HUES48 (cell line): ENCODE measurements around the gene ANKRD18B.
"Not testable (repeated sequence)": the region's sequence is repeated elsewhere in the genome, so short reads cannot be mapped to it uniquely, and the experiment has no call there.

Source experiments
- H3K27ac ChIP-seq: one replicate; pipeline ENCODE4 v1.7.0; 2013; ENCODE audit warnings: low read depth, low read length, inconsistent platforms
- H3K27me3 ChIP-seq: 2 replicates; pipeline ENCODE4 v1.6.1; 2013; ENCODE audit warnings: mild to moderate bottlenecking, low read length; ENCODE audit not compliant: control insufficient read depth, insufficient read depth
- H3K36me3 ChIP-seq: 2 replicates; pipeline ENCODE4 v1.6.1; 2013; ENCODE audit warnings: low read length; ENCODE audit not compliant: control insufficient read depth, insufficient read depth
- H3K4me1 ChIP-seq: 2 replicates; pipeline ENCODE4 v1.6.1; 2013; ENCODE audit warnings: mild to moderate bottlenecking, low read length; ENCODE audit not compliant: control insufficient read depth, insufficient read depth
- H3K4me3 ChIP-seq: 2 replicates; pipeline ENCODE4 v1.5.1; 2013; ENCODE audit warnings: mild to moderate bottlenecking, low read depth, low read length
- H3K9ac ChIP-seq: 2 replicates; pipeline ENCODE4 v1.6.1; 2013; ENCODE audit warnings: mild to moderate bottlenecking, low read depth, low read length, moderate library complexity
- H3K9me3 ChIP-seq: 2 replicates; pipeline ENCODE4 v1.6.1; 2013; ENCODE audit warnings: low read length; ENCODE audit not compliant: control insufficient read depth, insufficient read depth

ANKRD18B gene

DNA sequence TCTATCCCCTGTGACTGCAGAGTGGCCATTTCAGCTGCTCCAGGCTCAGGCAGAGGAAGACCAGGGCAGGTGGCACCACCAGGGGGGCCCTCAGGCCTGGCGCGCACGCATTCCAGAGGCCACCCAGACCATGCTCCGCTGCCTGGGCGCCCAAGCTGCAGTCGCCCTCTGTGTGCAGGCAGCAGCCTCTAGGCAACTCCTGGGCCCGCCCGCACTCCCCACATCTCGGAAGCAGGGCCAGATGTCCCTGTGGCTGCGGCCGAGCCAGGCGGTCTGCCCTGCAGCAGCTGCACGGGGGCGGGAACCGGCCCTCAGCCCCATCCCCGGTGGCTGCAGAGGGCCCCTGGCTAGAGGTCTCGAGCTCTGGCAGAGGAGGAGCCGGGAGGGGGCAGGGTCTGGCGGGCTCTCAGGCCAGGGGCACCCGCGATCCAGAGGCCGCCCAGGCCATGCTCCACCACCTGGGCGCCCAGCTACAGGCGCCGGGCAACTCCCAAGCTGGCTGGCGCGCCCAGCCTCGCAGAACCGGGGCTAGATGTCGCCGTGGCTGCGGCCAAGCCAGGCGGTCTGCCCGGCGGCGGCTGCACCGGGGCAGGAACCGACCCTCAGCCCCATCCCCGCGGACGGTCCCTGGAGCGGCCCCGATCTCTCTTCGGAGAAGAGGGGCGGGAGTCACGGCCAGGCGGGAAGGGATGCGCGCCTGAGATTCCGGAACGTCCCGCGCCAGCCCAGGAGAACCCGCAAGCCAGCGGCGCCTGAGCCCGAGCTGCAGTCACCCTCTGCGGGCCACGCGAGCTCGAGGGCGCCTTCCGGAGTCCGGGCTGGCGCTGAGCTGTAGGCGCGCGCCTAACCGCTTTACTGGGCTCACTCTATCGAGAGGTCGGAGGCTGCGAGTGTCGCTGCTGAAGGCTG, at the start of gene ANKRD18B:
Gene ANKRD18B (plus strand): TSS at position 855 of the 909 bp plus-strand sequence. CDS start 239 bp downstream, outside the sequence.
- Histone ChIP-seq H3K4me3 (peak within 1 kb of the TSS; percentile 83), H3K27me3 (peaks cover 13% of the 10 kb centered on the region), H3K9ac (peak within 1 kb of the TSS; percentile 63), H3K27ac (peak within 1 kb of the TSS; percentile 42)
- H3K9me3 ChIP-seq, H3K36me3 ChIP-seq, H3K4me1 ChIP-seq: not testable (repeated sequence)

DNA sequence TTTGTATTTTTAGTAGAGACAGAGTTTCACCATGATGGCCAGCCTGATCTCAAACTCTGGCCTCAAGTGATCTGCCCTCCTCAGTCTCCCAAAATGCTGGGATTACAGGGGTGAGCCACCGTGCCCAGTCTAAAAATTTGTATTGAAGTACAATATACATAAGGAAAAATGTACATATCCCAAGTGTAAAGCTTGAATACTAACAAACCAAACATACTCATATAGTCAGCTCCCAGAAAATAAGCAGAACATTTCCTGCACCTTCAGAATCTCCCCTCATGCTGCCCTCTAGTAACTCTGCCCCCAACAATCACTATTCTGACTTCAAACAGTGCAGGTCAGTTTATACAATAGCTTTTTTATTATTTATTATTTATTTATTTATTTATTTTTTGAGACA, 48.7 kb upstream of the ANKRD18B start:
- Histone ChIP-seq H3K9me3 (no peaks in the 10 kb centered on the region), H3K36me3 (peaks cover 18% of the 10 kb centered on the region), H3K4me1 (0 out of 2 replicates have a peak, but pooled peaks cover 2% of the 10 kb centered on the region), H3K27me3 (no peaks in the 10 kb centered on the region), H3K27ac (no peak overlapping the region), H3K9ac (no peak overlapping the region), H3K4me3 (no peak overlapping the region)

- Histone ChIP-seq H3K4me3 (no peak overlapping the region), H3K9ac (no peak overlapping the region), H3K9me3 (no peaks in the 10 kb centered on the region), H3K27me3 (no peaks in the 10 kb centered on the region), H3K36me3 (peaks cover 9% of the 10 kb centered on the region), H3K4me1 (0 out of 2 replicates have a peak, but pooled peaks cover 2% of the 10 kb centered on the region), H3K27ac (no peak overlapping the region)
These were observed 47.5 kb upstream of the ANKRD18B start for GRCh38 chr9:33476503-33476902.

GRCh38 chr9:33480106-33480505, 43.9 kb upstream of the ANKRD18B start:
- no peaks in the 10 kb centered on the region for H3K4me1 ChIP-seq
- H3K36me3 ChIP-seq: no peaks in the 10 kb centered on the region
- H3K27ac ChIP-seq: no peak overlapping the region
- H3K4me3 ChIP-seq: no peak overlapping the region
- no peak overlapping the region for H3K9ac ChIP-seq
- no peaks in the 10 kb centered on the region for H3K27me3 ChIP-seq
- no peaks in the 10 kb centered on the region for H3K9me3 ChIP-seq

GRCh38 chr9:33480976-33481375, 43.1 kb upstream of the ANKRD18B start:
- no peaks in the 10 kb centered on the region for H3K36me3 ChIP-seq
- H3K4me1 ChIP-seq: no peaks in the 10 kb centered on the region
- H3K4me3 ChIP-seq: no peak overlapping the region
- no peak overlapping the region for H3K27ac ChIP-seq
- H3K27me3 ChIP-seq: no peaks in the 10 kb centered on the region
- H3K9me3 ChIP-seq: no peaks in the 10 kb centered on the region
- no peak overlapping the region for H3K9ac ChIP-seq

DNA sequence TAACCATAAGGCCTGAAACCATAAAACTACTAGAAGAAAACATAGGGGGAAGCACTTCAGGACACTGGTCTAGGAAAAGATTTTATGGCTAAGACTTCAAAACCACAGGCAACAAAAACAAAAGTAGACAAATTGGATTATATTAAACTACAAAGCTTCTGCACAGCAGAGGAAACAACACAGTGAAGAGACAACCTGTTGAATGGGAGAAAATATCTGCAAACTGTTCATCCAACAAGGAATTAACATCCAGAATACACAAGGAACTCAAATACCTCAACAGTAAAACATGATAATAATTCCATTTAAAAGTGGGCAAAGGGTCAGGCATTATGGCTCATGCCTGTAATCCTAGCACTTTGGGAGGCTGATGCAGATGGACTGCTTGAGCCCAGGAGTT, 38.7 kb upstream of the ANKRD18B start:
- H3K27ac ChIP-seq, H3K4me1 ChIP-seq, H3K9me3 ChIP-seq, H3K36me3 ChIP-seq, H3K27me3 ChIP-seq, H3K9ac ChIP-seq, H3K4me3 ChIP-seq: not testable (repeated sequence)

- Histone ChIP-seq H3K27ac (no peak overlapping the region), H3K9ac (no peak overlapping the region), H3K4me3 (no peak overlapping the region), H3K27me3 (no peaks in the 10 kb centered on the region), H3K4me1 (no peaks in the 10 kb centered on the region), H3K36me3 (no peaks in the 10 kb centered on the region), H3K9me3 (no peaks in the 10 kb centered on the region)
These were observed 35.0 kb upstream of the ANKRD18B start for GRCh38 chr9:33489066-33489465.

GRCh38 chr9:33493819-33494218, 30.2 kb upstream of the ANKRD18B start:
- H3K27me3 ChIP-seq, H3K4me3 ChIP-seq, H3K9ac ChIP-seq, H3K36me3 ChIP-seq, H3K9me3 ChIP-seq, H3K4me1 ChIP-seq, H3K27ac ChIP-seq: not testable (repeated sequence)

- no peaks in the 10 kb centered on the region for H3K4me1 ChIP-seq
These were observed 25.7 kb upstream of the ANKRD18B start for GRCh38 chr9:33498387-33498786.

GRCh38 chr9:33506626-33507370, 17.3 kb upstream of the ANKRD18B start:
- H3K9me3 ChIP-seq: no peaks in the 10 kb centered on the region
- no peak overlapping the region for H3K9ac ChIP-seq
- no peaks in the 10 kb centered on the region for H3K36me3 ChIP-seq
- no peaks in the 10 kb centered on the region for H3K4me1 ChIP-seq
- H3K27ac ChIP-seq: no peak overlapping the region
- H3K4me3 ChIP-seq: no peak overlapping the region
- no peaks in the 10 kb centered on the region for H3K27me3 ChIP-seq

More at GRCh38 chr9:33498387-33498786, 25.7 kb upstream of the ANKRD18B start:
- Histone ChIP-seq H3K9me3 (no peaks in the 10 kb centered on the region), H3K4me3 (no peak overlapping the region), H3K27ac (no peak overlapping the region), H3K27me3 (no peaks in the 10 kb centered on the region), H3K36me3 (no peaks in the 10 kb centered on the region), H3K9ac (no peak overlapping the region)
